ENCODE results near the gene QRFPR.
"Not testable (repeated sequence)": the region's sequence is repeated elsewhere in the genome, so short reads cannot be mapped to it uniquely, and the experiment has no call there.

The QRFPR gene

GRCh38 chr4:121373841-121374240 is 7.0 kb downstream of the QRFPR start:
- H3K4me3 ChIP-seq (ENCODE audit: low read length), result no peak overlapping the region
- TF ChIP-seq ZNF274 (IDR thresholded peaks at IDR 0.05; ENCODE audit: low read depth, low read length), result no peak

- no peak overlapping the region for H3K4me3 ChIP-seq (ENCODE audit: low read length)
- no peak for TF ChIP-seq ZNF274 (IDR thresholded peaks at IDR 0.05; ENCODE audit: low read depth, low read length)
These were observed 10.0 kb downstream of the QRFPR start for GRCh38 chr4:121370729-121371325.

GRCh38 chr4:121360495-121360894 is 20.3 kb downstream of the QRFPR start:
- no peak overlapping the region for H3K4me3 ChIP-seq (ENCODE audit: low read length)
- no peak for TF ChIP-seq ZNF274 (IDR thresholded peaks at IDR 0.05; ENCODE audit: low read depth, low read length)

GRCh38 chr4:121358473-121358872 is 22.3 kb downstream of the QRFPR start:
- TF ChIP-seq ZNF274 (IDR thresholded peaks at IDR 0.05; ENCODE audit: low read depth, low read length), result no peak
- H3K4me3 ChIP-seq (ENCODE audit: low read length), result no peak overlapping the region

- no peak overlapping the region for H3K4me3 ChIP-seq (ENCODE audit: low read length)
- no peak for TF ChIP-seq ZNF274 (IDR thresholded peaks at IDR 0.05; ENCODE audit: low read depth, low read length)
These were observed 27.6 kb downstream of the QRFPR start for GRCh38 chr4:121353213-121353612.

GRCh38 chr4:121344098-121344497 is 36.7 kb downstream of the QRFPR start:
- no peak for TF ChIP-seq ZNF274 (IDR thresholded peaks at IDR 0.05; ENCODE audit: low read depth, low read length)
- no peak overlapping the region for H3K4me3 ChIP-seq (ENCODE audit: low read length)

- no peak for TF ChIP-seq ZNF274 (IDR thresholded peaks at IDR 0.05; ENCODE audit: low read depth, low read length)
These were observed 40.6 kb downstream of the QRFPR start for GRCh38 chr4:121340247-121340646.

GRCh38 chr4:121339824-121340223 is 41.0 kb downstream of the QRFPR start:
- TF ChIP-seq ZNF274 (IDR thresholded peaks at IDR 0.05; ENCODE audit: low read depth, low read length), result no peak
- H3K4me3 ChIP-seq (ENCODE audit: low read length), result no peak overlapping the region

More at GRCh38 chr4:121340247-121340646, 40.6 kb downstream of the QRFPR start:
- no peak overlapping the region for H3K4me3 ChIP-seq (ENCODE audit: low read length)

- no peak overlapping the region for H3K4me3 ChIP-seq (ENCODE audit: low read length)
- no peak for TF ChIP-seq ZNF274 (IDR thresholded peaks at IDR 0.05; ENCODE audit: low read depth, low read length)
These were observed 41.5 kb downstream of the QRFPR start for GRCh38 chr4:121339307-121339706.

- no peak overlapping the region for H3K4me3 ChIP-seq (ENCODE audit: low read length)
- TF ChIP-seq ZNF274 (IDR thresholded peaks at IDR 0.05; ENCODE audit: low read depth, low read length), result no peak
These were observed 42.3 kb downstream of the QRFPR start for GRCh38 chr4:121338518-121338917.

GRCh38 chr4:121336706-121337105 is 44.1 kb downstream of the QRFPR start:
- no peak for TF ChIP-seq ZNF274 (IDR thresholded peaks at IDR 0.05; ENCODE audit: low read depth, low read length)
- H3K4me3 ChIP-seq (ENCODE audit: low read length), result no peak overlapping the region

- no peak overlapping the region for H3K4me3 ChIP-seq (ENCODE audit: low read length)
- no peak for TF ChIP-seq ZNF274 (IDR thresholded peaks at IDR 0.05; ENCODE audit: low read depth, low read length)
These were observed 50.6 kb downstream of the QRFPR start for GRCh38 chr4:121330180-121330665.

GRCh38 chr4:121326597-121326996 is 54.2 kb downstream of the QRFPR start:
- TF ChIP-seq ZNF274 (IDR thresholded peaks at IDR 0.05; ENCODE audit: low read depth, low read length), result no peak
- H3K4me3 ChIP-seq (ENCODE audit: low read length), result no peak overlapping the region

- TF ChIP-seq ZNF274 (IDR thresholded peaks at IDR 0.05; ENCODE audit: low read depth, low read length), result no peak
- no peak overlapping the region for H3K4me3 ChIP-seq (ENCODE audit: low read length)
These were observed 56.5 kb downstream of the QRFPR start for GRCh38 chr4:121324331-121324730.

- no peak for TF ChIP-seq ZNF274 (IDR thresholded peaks at IDR 0.05; ENCODE audit: low read depth, low read length)
- H3K4me3 ChIP-seq (ENCODE audit: low read length), result no peak overlapping the region
These were observed 59.4 kb downstream of the QRFPR start for GRCh38 chr4:121321466-121321865.

- H3K4me3 ChIP-seq (ENCODE audit: low read length), result no peak overlapping the region
- no peak for TF ChIP-seq ZNF274 (IDR thresholded peaks at IDR 0.05; ENCODE audit: low read depth, low read length)
These were observed 64.7 kb downstream of the QRFPR start for GRCh38 chr4:121316091-121316490.

- not testable (repeated sequence) for H3K4me3 ChIP-seq (ENCODE audit: low read length)
These were observed 67.4 kb downstream of the QRFPR start for GRCh38 chr4:121313430-121313829.
